H1 (cell line): ENCODE results near the gene IQCK.
"Not testable (repeated sequence)": the region's sequence is repeated elsewhere in the genome, so short reads cannot be mapped to it uniquely, and the experiment has no call there.

Experiments
- POLR2A ChIP-seq, 2 experiments: IDR thresholded peaks; 1 replicate in 1 of 2; 2 replicates in 1 of 2; pipeline ENCODE4 v1.6.1; 2011; ENCODE audit warnings: low read depth in 2 of 2, low read length in 2 of 2, mild to moderate bottlenecking in 2 of 2; ENCODE audit errors: control extremely low read depth in 1 of 2
- TF ChIP-seq, protein P1 (sequence below): IDR thresholded peaks from 2 replicates; pipeline ENCODE4 v1.6.1; 2011; ENCODE audit warnings: low read length, improper control_type of control experiment

DNA sequence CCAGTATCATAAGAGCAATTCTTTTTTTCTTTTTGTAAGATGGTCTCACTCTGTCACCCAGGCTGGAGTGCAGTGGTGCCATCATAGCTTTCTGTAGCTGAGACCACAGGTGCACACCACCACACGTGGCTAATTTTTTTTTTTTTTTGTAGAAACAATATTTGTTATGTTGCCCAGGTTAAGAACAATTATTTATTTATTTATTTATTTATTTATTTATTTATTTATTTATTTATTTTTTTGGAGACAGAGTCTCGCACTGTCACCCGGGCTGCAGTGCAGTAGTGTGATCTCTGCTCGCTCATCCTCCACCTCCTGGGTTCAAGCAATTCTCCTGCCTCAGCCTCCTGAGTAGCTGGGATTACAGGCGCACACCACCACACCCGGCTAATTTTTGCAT, 38.8 kb upstream of the IQCK start:
- TF ChIP-seq, protein P1, sequence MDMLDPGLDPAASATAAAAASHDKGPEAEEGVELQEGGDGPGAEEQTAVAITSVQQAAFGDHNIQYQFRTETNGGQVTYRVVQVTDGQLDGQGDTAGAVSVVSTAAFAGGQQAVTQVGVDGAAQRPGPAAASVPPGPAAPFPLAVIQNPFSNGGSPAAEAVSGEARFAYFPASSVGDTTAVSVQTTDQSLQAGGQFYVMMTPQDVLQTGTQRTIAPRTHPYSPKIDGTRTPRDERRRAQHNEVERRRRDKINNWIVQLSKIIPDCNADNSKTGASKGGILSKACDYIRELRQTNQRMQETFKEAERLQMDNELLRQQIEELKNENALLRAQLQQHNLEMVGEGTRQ, result not testable (repeated sequence)
- TF ChIP-seq POLR2A (IDR thresholded peaks at IDR 0.05; ENCODE audit: control extremely low read depth in 1 of 2, low read depth in 2 of 2, low read length in 2 of 2), result not testable (repeated sequence)
